OCI-LY1 (cell line): ENCODE data around the gene STAG1.

Experiments
- H2AFZ ChIP-seq: fragments of 200-600 bp; sonication (generic), shearing (Covaris generic); 2 replicates; pipeline ENCODE4 v1.6.0; 2014; ENCODE audit warnings: antibody characterized with exemption, mild to moderate bottlenecking, low read length
- H3F3A ChIP-seq: fragments of 200-600 bp; sonication (generic), shearing (Covaris generic); 2 replicates; pipeline ENCODE4 v1.6.0; 2014; ENCODE audit warnings: mild to moderate bottlenecking, antibody characterized with exemption, low read length, moderate library complexity; ENCODE audit not compliant: insufficient read depth
- H3K27ac ChIP-seq: fragments of 200-600 bp; sonication (generic); 2 replicates; pipeline ENCODE4 v1.5.1; 2014; ENCODE audit warnings: low read length, mixed run types, mild to moderate bottlenecking, low read depth; ENCODE audit not compliant: poor library complexity, severe bottlenecking
- H3K27me3 ChIP-seq: fragments of 200-600 bp; sonication (generic); 2 replicates; pipeline ENCODE4 v1.6.0; 2014; ENCODE audit warnings: antibody characterized with exemption, mild to moderate bottlenecking, low read length, moderate library complexity; ENCODE audit not compliant: insufficient read depth
- H3K36me3 ChIP-seq: fragments of 200-600 bp; sonication (generic); 2 replicates; pipeline ENCODE4 v1.6.1; 2014; ENCODE audit warnings: mild to moderate bottlenecking, antibody characterized with exemption, low read length, moderate library complexity, mixed read lengths; ENCODE audit not compliant: insufficient read depth
- H3K4me1 ChIP-seq: fragments of 200-600 bp; sonication (generic); 2 replicates; pipeline ENCODE4 v1.5.1; 2014; ENCODE audit warnings: mild to moderate bottlenecking, low read length, moderate library complexity; ENCODE audit not compliant: insufficient read depth, severe bottlenecking
- H3K4me2 ChIP-seq: fragments of 200-600 bp; sonication (generic), shearing (Covaris generic); 2 replicates; pipeline ENCODE4 v1.6.1; 2014; ENCODE audit warnings: low read length
- H3K4me3 ChIP-seq: fragments of 200-600 bp; sonication (generic); 2 replicates; pipeline ENCODE4 v1.5.1; 2014; ENCODE audit warnings: low read length, low read depth, mild to moderate bottlenecking, mixed read lengths; ENCODE audit not compliant: poor library complexity, severe bottlenecking
- H3K79me2 ChIP-seq: fragments of 200-600 bp; shearing (Covaris generic); 2 replicates; pipeline ENCODE4 v1.6.1; 2016; ENCODE audit warnings: mixed run types, low read length, mixed read lengths; ENCODE audit not compliant: insufficient read depth
- H3K9ac ChIP-seq: fragments of 200-600 bp; sonication (generic), shearing (Covaris generic); 2 replicates; pipeline ENCODE4 v1.6.1; 2014; ENCODE audit warnings: mild to moderate bottlenecking, low read length, mixed read lengths
- H3K9me2 ChIP-seq: fragments of 200-600 bp; sonication (generic), shearing (Covaris generic); 2 replicates; pipeline ENCODE4 v1.6.1; 2014; ENCODE audit warnings: low read depth, mild to moderate bottlenecking, low read length, mixed read lengths
- H3K9me3 ChIP-seq: fragments of 200-600 bp; shearing (Covaris generic); 2 replicates; pipeline ENCODE4 v1.6.1; 2014; ENCODE audit warnings: low read length, mixed read lengths
- H4K20me1 ChIP-seq: fragments of 200-600 bp; sonication (generic), shearing (Covaris generic); 2 replicates; pipeline ENCODE4 v1.6.0; 2016; ENCODE audit warnings: mild to moderate bottlenecking, low read length; ENCODE audit not compliant: insufficient read depth
- CTCF ChIP-seq: fragments of 200-600 bp; sonication (generic), shearing (Covaris generic); IDR thresholded peaks from 2 replicates; pipeline ENCODE4 v1.5.1; 2017; ENCODE audit warnings: mild to moderate bottlenecking, antibody characterized with exemption, low read length, moderate library complexity, mixed read lengths
- EZH2 ChIP-seq: fragments of 200-600 bp; sonication (generic), shearing (Covaris generic); IDR thresholded peaks from 2 replicates; pipeline ENCODE4 v1.8.0; 2017; ENCODE audit warnings: borderline replicate concordance, mixed run types, mild to moderate bottlenecking, antibody characterized with exemption, low read length, moderate library complexity, mixed read lengths

The STAG1 gene

DNA sequence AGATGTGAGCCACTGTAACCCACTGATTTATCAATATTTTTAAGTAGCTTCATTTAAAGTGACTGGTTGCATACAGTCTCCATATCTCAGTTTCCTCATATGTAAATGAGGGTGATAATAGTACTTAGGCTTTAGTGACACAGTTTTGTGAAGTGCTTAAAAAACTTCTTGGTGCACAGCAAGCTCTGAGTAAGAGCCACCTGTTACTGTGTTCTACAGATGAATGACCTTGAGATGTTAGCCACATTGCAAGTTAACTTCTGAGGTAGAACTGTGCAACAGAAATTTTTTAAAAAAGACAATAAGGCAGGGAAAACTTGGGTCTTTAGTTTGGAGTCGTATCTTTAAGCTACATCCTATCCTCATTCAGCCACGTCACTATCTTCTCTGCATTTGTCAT lies 458.9 kb downstream of the STAG1 start:
- H3K4me2 ChIP-seq = no peak overlapping the region
- H3K4me1 ChIP-seq = no peaks in the 10 kb centered on the region
- no peaks in the 10 kb centered on the region for H3K27me3 ChIP-seq
- no peaks in the 10 kb centered on the region for H3K9me2 ChIP-seq
- TF ChIP-seq CTCF = no peak
- TF ChIP-seq EZH2 = no peak
- no peak overlapping the region for H2AFZ ChIP-seq
- H3K79me2 ChIP-seq = no peaks in the 10 kb centered on the region
- peaks cover 80% of the 10 kb centered on the region for H3K36me3 ChIP-seq
- H4K20me1 ChIP-seq = no peaks in the 10 kb centered on the region
- H3F3A ChIP-seq = no peaks in the 10 kb centered on the region
- H3K9me3 ChIP-seq = no peaks in the 10 kb centered on the region; the same call in 1 of the 2 replicates
- no peak overlapping the region for H3K27ac ChIP-seq
- H3K4me3 ChIP-seq = no peak overlapping the region
- no peak overlapping the region for H3K9ac ChIP-seq

- no peak overlapping the region for H3K4me3 ChIP-seq
- H3K9ac ChIP-seq = no peak overlapping the region
- H3K79me2 ChIP-seq = no peaks in the 10 kb centered on the region
- no peaks in the 10 kb centered on the region for H4K20me1 ChIP-seq
- TF ChIP-seq EZH2 (no peak), CTCF (no peak)
- peaks cover 78% of the 10 kb centered on the region for H3K36me3 ChIP-seq
- H3K27ac ChIP-seq = no peak overlapping the region
- H2AFZ ChIP-seq = no peak overlapping the region
- H3F3A ChIP-seq = no peaks in the 10 kb centered on the region
- no peaks in the 10 kb centered on the region for H3K9me2 ChIP-seq
- H3K27me3 ChIP-seq = no peaks in the 10 kb centered on the region
- H3K4me2 ChIP-seq = no peak overlapping the region
- H3K9me3 ChIP-seq = no peaks in the 10 kb centered on the region; the same call in 1 of the 2 replicates
- peaks cover 6% of the 10 kb centered on the region for H3K4me1 ChIP-seq
These were observed 459.7 kb downstream of the STAG1 start for GRCh38 chr3:136292500-136292899.

DNA sequence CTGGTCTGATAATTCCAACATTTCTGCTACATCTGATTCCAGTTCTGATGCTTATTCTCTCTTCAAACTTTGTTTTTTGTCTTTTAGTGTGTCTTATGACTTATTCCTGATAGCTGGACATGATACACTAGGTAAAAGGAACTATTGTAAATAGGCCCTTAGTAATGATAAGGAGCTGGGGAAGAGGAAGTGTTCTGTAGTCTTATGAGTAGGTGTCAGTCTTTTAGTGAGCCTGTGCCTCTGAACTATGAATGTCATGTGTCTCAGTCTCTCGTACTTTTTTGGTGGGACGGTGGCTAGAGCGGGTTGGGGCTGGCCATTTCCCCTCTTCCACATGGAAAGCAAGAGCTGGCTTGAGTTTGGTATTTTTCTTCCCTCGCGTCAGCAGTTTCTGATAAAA lies 460.9 kb downstream of the STAG1 start:
- Histone ChIP-seq H3K27ac (no peak overlapping the region), H3K9me2 (no peaks in the 10 kb centered on the region), H3K9ac (no peak overlapping the region), H4K20me1 (no peaks in the 10 kb centered on the region), H3K79me2 (no peaks in the 10 kb centered on the region), H3K4me2 (no peak overlapping the region), H3K4me3 (no peak overlapping the region), H3K9me3 (no peaks in the 10 kb centered on the region; the same call in 1 of the 2 replicates), H3K27me3 (no peaks in the 10 kb centered on the region), H3K4me1 (peaks cover 14% of the 10 kb centered on the region), H2AFZ (no peak overlapping the region), H3K36me3 (peaks cover 76% of the 10 kb centered on the region), H3F3A (no peaks in the 10 kb centered on the region)
- TF ChIP-seq EZH2 = no peak
- no peak for TF ChIP-seq CTCF
